K562 (cell line): ENCODE data around the gene GABRD. TPM values are rescaled to one million over a fixed set of nuclear protein-coding genes. Genes with fewer than 3 reads are reported as not detected.

Experiments used
- ADNP ChIP-seq: fragments of 200-800 bp; sonication (Bioruptor generic); IDR thresholded peaks from 2 replicates; pipeline ENCODE4 v1.6.1; 2016; ENCODE audit warnings: missing genetic modification characterization, missing compliant biosample characterization
- BCOR ChIP-seq: fragments of 450-650 bp; IDR thresholded peaks from 2 replicates; pipeline ENCODE4 v1.6.1; 2016
- FOSL1 ChIP-seq: fragments of 200-800 bp; sonication (Bioruptor generic); conservative IDR thresholded peaks from 2 replicates; pipeline ENCODE4 v1.6.1; 2016; ENCODE audit warnings: missing genetic modification characterization, missing compliant biosample characterization
- HDAC8 ChIP-seq: fragments of 450-650 bp; IDR thresholded peaks from 2 replicates; pipeline ENCODE4 v1.6.1; 2016; ENCODE audit warnings: mild to moderate bottlenecking, missing genetic modification characterization, moderate library complexity, missing compliant biosample characterization
- KDM4B ChIP-seq, 2 experiments: fragments of 450-650 bp in 1 of 2; sonication (generic) in 1 of 2; IDR thresholded peaks; 2 replicates each; pipeline ENCODE4 v1.6.1; 2016 to 2017; ENCODE audit warnings: borderline replicate concordance in 2 of 2, antibody characterized with exemption in 1 of 2, low read depth in 1 of 2, mild to moderate bottlenecking in 1 of 2
- MCM5 ChIP-seq: fragments of 450-650 bp; IDR thresholded peaks from 2 replicates; pipeline ENCODE4 v1.6.1; 2016; ENCODE audit warnings: low read depth
- NFIC ChIP-seq: fragments of 450-650 bp; IDR thresholded peaks from 2 replicates; pipeline ENCODE4 v1.6.1; 2017; ENCODE audit warnings: mild to moderate bottlenecking, inconsistent platforms
- OTX1 ChIP-seq: fragments of 450-650 bp; formaldehyde crosslinking; IDR thresholded peaks from 2 replicates; pipeline ENCODE4 v1.4.0; 2022; ENCODE audit warnings: mild to moderate bottlenecking
- STAG1 ChIP-seq: sonication (generic); formaldehyde crosslinking; IDR thresholded peaks from 2 replicates; pipeline ENCODE4 v1.5.0; 2020; ENCODE audit warnings: missing genetic modification reagents, borderline replicate concordance
- TBP ChIP-seq: optimal IDR thresholded peaks from 2 replicates; pipeline ENCODE3; 2011; ENCODE audit warnings: low read depth, low read length, improper control_type of control experiment
- ZNF717 ChIP-seq: fragments of 250-450 bp; sonication (Bioruptor Pico); IDR thresholded peaks from 2 replicates; pipeline ENCODE4 v1.5.0; 2021
- polyA plus RNA-seq, 8 experiments: library from polyadenylated mRNA; depleted of rRNA in 4 of 8; stranded (reverse) in 5 of 8; unstranded in 3 of 8; fragments of >200 nt; fragmentation: Nextera tagmentation in 2 of 8; fragmentation: Illumina TruSeq in 1 of 8; extraction: Ambion mirVana in 2 of 8; extraction: Trizol in 1 of 8; gene quantifications; 2 replicates each; pipeline versions ENCODE4 v1.2.1 to v1.2.3, GENCODE V29; 2011 to 2014; ENCODE audit warnings: inconsistent platforms in 1 of 8, missing spikeins in 1 of 8
- total RNA-seq, 7 experiments: library from RNA; depleted of rRNA in 6 of 7; stranded (reverse); fragments of >200 nt in 6 of 7; fragmentation: Illumina TruSeq in 2 of 7; extraction: Trizol in 2 of 7; gene quantifications; 2 replicates each; pipeline versions ENCODE4 v1.2.1 to v1.2.3, GENCODE V29; 2011 to 2021; ENCODE audit warnings: low replicate concordance in 1 of 7
- TF ChIP-seq, protein P1 (sequence below): fragments of 450-650 bp; formaldehyde crosslinking; conservative IDR thresholded peaks from 2 replicates; pipeline ENCODE4 v1.4.0; 2022; ENCODE audit warnings: mild to moderate bottlenecking, missing genetic modification characterization
- TF ChIP-seq, protein P2 (sequence below): sonication (generic); formaldehyde crosslinking; IDR thresholded peaks from 2 replicates; pipeline ENCODE4 v1.8.0; 2022; ENCODE audit warnings: missing genetic modification reagents, mild to moderate bottlenecking, borderline replicate concordance
- TF ChIP-seq, protein P3 (sequence below): sonication (generic); formaldehyde crosslinking; IDR thresholded peaks from 2 replicates; pipeline ENCODE4 v1.4.0; 2020; ENCODE audit warnings: mild to moderate bottlenecking, missing genetic modification reagents
- TF ChIP-seq, protein P4 (sequence below): fragments of 200-800 bp; sonication (Bioruptor generic); IDR thresholded peaks from 2 replicates; pipeline ENCODE4 v1.6.1; 2017; ENCODE audit warnings: missing genetic modification characterization, missing compliant biosample characterization
- TF ChIP-seq, protein P5 (sequence below): fragments of 150-350 bp; IDR thresholded peaks from 2 replicates; pipeline ENCODE4 v1.6.1; 2014; ENCODE audit warnings: low read depth, mild to moderate bottlenecking, low read length, borderline replicate concordance

The GABRD gene
- total and polyA plus RNA-seq, 9 of the 15 experiments (the other 6 are each of a cell fraction or from before 2014, with no cell fraction given), result 0.07 TPM; not detected in 8

DNA sequence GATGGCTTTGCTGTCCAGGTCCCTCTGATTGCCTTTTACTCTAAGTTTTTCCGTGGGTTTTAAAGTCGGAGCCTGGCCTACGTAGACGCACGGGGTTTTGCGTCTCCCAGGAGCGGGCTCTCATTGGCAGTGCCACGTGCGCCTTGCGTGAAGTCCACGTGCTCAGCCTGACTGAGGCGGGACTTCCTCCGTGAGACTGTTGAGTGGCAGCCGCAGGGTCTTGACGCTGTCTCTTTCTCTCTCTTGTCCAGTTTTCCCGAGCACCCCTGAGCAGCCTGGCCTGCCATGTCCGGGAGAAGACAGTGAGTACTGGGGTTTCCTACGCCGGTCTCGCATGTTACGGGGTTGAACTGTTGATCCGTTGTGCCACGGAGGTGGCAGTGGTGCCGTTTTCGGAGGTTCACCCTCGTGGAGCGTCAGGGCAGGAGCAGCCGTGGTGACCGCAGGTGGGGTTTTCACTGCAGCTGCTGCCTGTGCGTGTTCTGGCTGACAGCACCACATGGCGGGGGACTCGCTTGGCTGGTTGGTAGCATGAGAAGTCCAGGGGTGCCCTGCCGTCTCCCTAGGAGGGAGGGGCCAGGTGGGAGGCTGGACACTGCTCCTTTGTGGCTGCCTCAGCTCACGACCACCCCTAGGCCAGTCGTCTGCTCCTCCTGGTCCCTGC lies 40.3 kb downstream of the GABRD start (continued):
- TF ChIP-seq TBP (no peak), BCOR (no peak), HDAC8 (no peak), STAG1 (CRISPR knock-in tag) (no peak), NFIC (no peak), MCM5 (no peak), KDM4B (IDR thresholded peaks at IDR 0.05; ENCODE audit: borderline replicate concordance in 2 of 2, low read depth in 1 of 2) (no peak), OTX1 (no peak), ZNF717 (no peak), ADNP (tag) (no peak), FOSL1 (tag) (no peak)
- TF ChIP-seq, protein P1, sequence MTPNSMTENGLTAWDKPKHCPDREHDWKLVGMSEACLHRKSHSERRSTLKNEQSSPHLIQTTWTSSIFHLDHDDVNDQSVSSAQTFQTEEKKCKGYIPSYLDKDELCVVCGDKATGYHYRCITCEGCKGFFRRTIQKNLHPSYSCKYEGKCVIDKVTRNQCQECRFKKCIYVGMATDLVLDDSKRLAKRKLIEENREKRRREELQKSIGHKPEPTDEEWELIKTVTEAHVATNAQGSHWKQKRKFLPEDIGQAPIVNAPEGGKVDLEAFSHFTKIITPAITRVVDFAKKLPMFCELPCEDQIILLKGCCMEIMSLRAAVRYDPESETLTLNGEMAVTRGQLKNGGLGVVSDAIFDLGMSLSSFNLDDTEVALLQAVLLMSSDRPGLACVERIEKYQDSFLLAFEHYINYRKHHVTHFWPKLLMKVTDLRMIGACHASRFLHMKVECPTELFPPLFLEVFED (CRISPR knock-in tag), result no peak
- TF ChIP-seq, protein P2, sequence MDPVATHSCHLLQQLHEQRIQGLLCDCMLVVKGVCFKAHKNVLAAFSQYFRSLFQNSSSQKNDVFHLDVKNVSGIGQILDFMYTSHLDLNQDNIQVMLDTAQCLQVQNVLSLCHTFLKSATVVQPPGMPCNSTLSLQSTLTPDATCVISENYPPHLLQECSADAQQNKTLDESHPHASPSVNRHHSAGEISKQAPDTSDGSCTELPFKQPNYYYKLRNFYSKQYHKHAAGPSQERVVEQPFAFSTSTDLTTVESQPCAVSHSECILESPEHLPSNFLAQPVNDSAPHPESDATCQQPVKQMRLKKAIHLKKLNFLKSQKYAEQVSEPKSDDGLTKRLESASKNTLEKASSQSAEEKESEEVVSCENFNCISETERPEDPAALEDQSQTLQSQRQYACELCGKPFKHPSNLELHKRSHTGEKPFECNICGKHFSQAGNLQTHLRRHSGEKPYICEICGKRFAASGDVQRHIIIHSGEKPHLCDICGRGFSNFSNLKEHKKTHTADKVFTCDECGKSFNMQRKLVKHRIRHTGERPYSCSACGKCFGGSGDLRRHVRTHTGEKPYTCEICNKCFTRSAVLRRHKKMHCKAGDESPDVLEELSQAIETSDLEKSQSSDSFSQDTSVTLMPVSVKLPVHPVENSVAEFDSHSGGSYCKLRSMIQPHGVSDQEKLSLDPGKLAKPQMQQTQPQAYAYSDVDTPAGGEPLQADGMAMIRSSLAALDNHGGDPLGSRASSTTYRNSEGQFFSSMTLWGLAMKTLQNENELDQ (CRISPR knock-in tag), result no peak
- TF ChIP-seq, protein P3, sequence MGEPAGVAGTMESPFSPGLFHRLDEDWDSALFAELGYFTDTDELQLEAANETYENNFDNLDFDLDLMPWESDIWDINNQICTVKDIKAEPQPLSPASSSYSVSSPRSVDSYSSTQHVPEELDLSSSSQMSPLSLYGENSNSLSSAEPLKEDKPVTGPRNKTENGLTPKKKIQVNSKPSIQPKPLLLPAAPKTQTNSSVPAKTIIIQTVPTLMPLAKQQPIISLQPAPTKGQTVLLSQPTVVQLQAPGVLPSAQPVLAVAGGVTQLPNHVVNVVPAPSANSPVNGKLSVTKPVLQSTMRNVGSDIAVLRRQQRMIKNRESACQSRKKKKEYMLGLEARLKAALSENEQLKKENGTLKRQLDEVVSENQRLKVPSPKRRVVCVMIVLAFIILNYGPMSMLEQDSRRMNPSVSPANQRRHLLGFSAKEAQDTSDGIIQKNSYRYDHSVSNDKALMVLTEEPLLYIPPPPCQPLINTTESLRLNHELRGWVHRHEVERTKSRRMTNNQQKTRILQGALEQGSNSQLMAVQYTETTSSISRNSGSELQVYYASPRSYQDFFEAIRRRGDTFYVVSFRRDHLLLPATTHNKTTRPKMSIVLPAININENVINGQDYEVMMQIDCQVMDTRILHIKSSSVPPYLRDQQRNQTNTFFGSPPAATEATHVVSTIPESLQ (CRISPR knock-in tag), result no peak
- TF ChIP-seq, protein P4, sequence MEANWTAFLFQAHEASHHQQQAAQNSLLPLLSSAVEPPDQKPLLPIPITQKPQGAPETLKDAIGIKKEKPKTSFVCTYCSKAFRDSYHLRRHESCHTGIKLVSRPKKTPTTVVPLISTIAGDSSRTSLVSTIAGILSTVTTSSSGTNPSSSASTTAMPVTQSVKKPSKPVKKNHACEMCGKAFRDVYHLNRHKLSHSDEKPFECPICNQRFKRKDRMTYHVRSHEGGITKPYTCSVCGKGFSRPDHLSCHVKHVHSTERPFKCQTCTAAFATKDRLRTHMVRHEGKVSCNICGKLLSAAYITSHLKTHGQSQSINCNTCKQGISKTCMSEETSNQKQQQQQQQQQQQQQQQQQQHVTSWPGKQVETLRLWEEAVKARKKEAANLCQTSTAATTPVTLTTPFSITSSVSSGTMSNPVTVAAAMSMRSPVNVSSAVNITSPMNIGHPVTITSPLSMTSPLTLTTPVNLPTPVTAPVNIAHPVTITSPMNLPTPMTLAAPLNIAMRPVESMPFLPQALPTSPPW, result no peak
- TF ChIP-seq, protein P5, sequence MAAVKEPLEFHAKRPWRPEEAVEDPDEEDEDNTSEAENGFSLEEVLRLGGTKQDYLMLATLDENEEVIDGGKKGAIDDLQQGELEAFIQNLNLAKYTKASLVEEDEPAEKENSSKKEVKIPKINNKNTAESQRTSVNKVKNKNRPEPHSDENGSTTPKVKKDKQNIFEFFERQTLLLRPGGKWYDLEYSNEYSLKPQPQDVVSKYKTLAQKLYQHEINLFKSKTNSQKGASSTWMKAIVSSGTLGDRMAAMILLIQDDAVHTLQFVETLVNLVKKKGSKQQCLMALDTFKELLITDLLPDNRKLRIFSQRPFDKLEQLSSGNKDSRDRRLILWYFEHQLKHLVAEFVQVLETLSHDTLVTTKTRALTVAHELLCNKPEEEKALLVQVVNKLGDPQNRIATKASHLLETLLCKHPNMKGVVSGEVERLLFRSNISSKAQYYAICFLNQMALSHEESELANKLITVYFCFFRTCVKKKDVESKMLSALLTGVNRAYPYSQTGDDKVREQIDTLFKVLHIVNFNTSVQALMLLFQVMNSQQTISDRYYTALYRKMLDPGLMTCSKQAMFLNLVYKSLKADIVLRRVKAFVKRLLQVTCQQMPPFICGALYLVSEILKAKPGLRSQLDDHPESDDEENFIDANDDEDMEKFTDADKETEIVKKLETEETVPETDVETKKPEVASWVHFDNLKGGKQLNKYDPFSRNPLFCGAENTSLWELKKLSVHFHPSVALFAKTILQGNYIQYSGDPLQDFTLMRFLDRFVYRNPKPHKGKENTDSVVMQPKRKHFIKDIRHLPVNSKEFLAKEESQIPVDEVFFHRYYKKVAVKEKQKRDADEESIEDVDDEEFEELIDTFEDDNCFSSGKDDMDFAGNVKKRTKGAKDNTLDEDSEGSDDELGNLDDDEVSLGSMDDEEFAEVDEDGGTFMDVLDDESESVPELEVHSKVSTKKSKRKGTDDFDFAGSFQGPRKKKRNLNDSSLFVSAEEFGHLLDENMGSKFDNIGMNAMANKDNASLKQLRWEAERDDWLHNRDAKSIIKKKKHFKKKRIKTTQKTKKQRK, result no peak
